ENCODE measurements around the gene RSPRY1. TPM values are rescaled to one million over a fixed set of nuclear protein-coding genes. Genes with fewer than 3 reads are reported as not detected.

Gene RSPRY1
- polyA plus RNA-seq, 1 of the 3 experiments (the other 2 are of a cell fraction): 16.6 TPM

DNA sequence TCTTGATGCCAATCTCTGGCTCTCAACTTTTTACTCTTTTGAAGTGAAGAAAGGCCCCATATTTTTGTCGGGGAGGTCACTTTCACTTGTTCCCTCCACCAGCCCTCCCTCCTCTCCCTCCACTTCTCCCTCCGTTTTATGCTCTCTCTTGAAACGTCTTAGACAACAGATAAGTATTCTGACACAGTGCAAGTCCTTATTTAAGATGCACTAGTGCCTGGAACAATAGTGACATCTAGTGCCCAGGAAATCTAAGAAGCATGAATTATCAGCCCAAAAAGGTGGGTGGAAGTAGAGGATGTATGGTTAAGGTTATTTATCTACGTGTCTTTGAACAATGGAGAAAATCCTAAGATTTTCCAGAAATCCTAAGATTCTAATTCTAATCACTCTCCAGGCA is 18.2 kb upstream of the RSPRY1 start:
- no peaks in the 10 kb centered on the region for H3K9me3 ChIP-seq
- no peaks in the 10 kb centered on the region for H4K20me1 ChIP-seq (ENCODE audit: insufficient read depth)
- no peak overlapping the region for H3K9ac ChIP-seq
- peaks cover 71 to 73% of the 10 kb centered on the region in 2 experiments for H3K36me3 ChIP-seq (replicated peaks in 1 of 2; ENCODE audit: control insufficient read depth in 1 of 2, insufficient read depth in 2 of 2, low read length in 1 of 2)
- H3K4me3 ChIP-seq (ENCODE audit: low read depth in 2 of 2, low read length in 1 of 2): no peak overlapping the region; a peak in 1 of 4 replicates
- WGBS (ENCODE audit: low lambda C conversion rate): 45% methylated on average over 4 of the region's 4 CpGs
- no peaks in the 10 kb centered on the region for H3K9me2 ChIP-seq
- peaks cover 18% of the 10 kb centered on the region for H3F3A ChIP-seq (replicated peaks; ENCODE audit: insufficient read depth)
- no peak overlapping the region for H3K4me2 ChIP-seq
- H3K27ac ChIP-seq (ENCODE audit: low read depth in 2 of 2, low read length in 1 of 2): no peak overlapping the region; a peak in 1 of 4 replicates
- H3K27me3 ChIP-seq (ENCODE audit: insufficient read depth): no peaks in the 10 kb centered on the region
- peak; percentile 46 for DNase-seq
- H3K79me2 ChIP-seq (ENCODE audit: insufficient read depth): no peaks in the 10 kb centered on the region
- no peak overlapping the region for H2AFZ ChIP-seq (ENCODE audit: low read depth)
- POLR2A ChIA-PET: no interaction called here
- peaks cover 0 to 3% of the 10 kb centered on the region in 2 experiments; a peak in 1 of 4 replicates for H3K4me1 ChIP-seq (ENCODE audit: control insufficient read depth in 1 of 2, insufficient read depth in 2 of 2, low read depth in 1 of 2, low read length in 1 of 2)
- CTCF ChIA-PET: interaction anchor here (0.6 to 1.0 kb wide), 8 partner anchors 16 to 212 kb away, joined by 3 to 6 read pairs (median 4); partner anchors contain the start of gene CPNE2
- TF ChIP-seq, protein P1, sequence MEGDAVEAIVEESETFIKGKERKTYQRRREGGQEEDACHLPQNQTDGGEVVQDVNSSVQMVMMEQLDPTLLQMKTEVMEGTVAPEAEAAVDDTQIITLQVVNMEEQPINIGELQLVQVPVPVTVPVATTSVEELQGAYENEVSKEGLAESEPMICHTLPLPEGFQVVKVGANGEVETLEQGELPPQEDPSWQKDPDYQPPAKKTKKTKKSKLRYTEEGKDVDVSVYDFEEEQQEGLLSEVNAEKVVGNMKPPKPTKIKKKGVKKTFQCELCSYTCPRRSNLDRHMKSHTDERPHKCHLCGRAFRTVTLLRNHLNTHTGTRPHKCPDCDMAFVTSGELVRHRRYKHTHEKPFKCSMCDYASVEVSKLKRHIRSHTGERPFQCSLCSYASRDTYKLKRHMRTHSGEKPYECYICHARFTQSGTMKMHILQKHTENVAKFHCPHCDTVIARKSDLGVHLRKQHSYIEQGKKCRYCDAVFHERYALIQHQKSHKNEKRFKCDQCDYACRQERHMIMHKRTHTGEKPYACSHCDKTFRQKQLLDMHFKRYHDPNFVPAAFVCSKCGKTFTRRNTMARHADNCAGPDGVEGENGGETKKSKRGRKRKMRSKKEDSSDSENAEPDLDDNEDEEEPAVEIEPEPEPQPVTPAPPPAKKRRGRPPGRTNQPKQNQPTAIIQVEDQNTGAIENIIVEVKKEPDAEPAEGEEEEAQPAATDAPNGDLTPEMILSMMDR (IDR thresholded peaks at IDR 0.05): peak; percentile 69
- peak; percentile 61 for TF ChIP-seq SMC3 (IDR thresholded peaks at IDR 0.05; ENCODE audit: low read depth, low read length)
- TF ChIP-seq RAD21 (IDR thresholded peaks at IDR 0.05; ENCODE audit: low read length): peak; percentile 84
- TF ChIP-seq SIN3A (IDR thresholded peaks at IDR 0.05; ENCODE audit: borderline replicate concordance, low read depth, low read length): no peak

GRCh38 chr16:57169327-57169726 is 16.8 kb upstream of the RSPRY1 start:
- H2AFZ ChIP-seq (ENCODE audit: low read depth): no peak overlapping the region
- no peaks in the 10 kb centered on the region for H4K20me1 ChIP-seq (ENCODE audit: insufficient read depth)
- ChIA-PET POLR2A (no interaction called here), CTCF (interaction anchor here (0.6 to 3.0 kb wide), 5 partner anchors 10 to 78 kb away, joined by 3 to 13 read pairs (median 3); partner anchors contain the start of gene CPNE2)
- 0 out of 2 replicates have a peak, but pooled peaks cover 5% of the 10 kb centered on the region for H3K79me2 ChIP-seq (ENCODE audit: insufficient read depth)
- H3K4me1 ChIP-seq (ENCODE audit: control insufficient read depth in 1 of 2, insufficient read depth in 2 of 2, low read depth in 1 of 2, low read length in 1 of 2): peaks cover 0 to 3% of the 10 kb centered on the region in 2 experiments; a peak in 1 of 4 replicates
- H3K9ac ChIP-seq: no peak overlapping the region
- peaks cover 18% of the 10 kb centered on the region for H3F3A ChIP-seq (replicated peaks; ENCODE audit: insufficient read depth)
- no peak for DNase-seq
- H3K36me3 ChIP-seq (replicated peaks in 1 of 2; ENCODE audit: control insufficient read depth in 1 of 2, insufficient read depth in 2 of 2, low read length in 1 of 2): peaks cover 59 to 70% of the 10 kb centered on the region in 2 experiments
- H3K27me3 ChIP-seq (ENCODE audit: insufficient read depth): no peaks in the 10 kb centered on the region
- no peak overlapping the region for H3K4me3 ChIP-seq (ENCODE audit: low read depth in 2 of 2, low read length in 1 of 2)
- no peak overlapping the region for H3K4me2 ChIP-seq
- no peak overlapping the region for H3K27ac ChIP-seq (ENCODE audit: low read depth in 2 of 2, low read length in 1 of 2)
- H3K9me3 ChIP-seq: no peaks in the 10 kb centered on the region
- TF ChIP-seq CHD2 (IDR thresholded peaks at IDR 0.05; ENCODE audit: low read length, partially characterized antibody) (no peak), JUND (IDR thresholded peaks at IDR 0.05) (no peak), REST (IDR thresholded peaks at IDR 0.05; ENCODE audit: low read depth, low read length) (no peak), FOSL2 (IDR thresholded peaks at IDR 0.05; ENCODE audit: borderline replicate concordance, low read depth) (no peak), MXI1 (IDR thresholded peaks at IDR 0.05; ENCODE audit: low read depth, low read length) (no peak), FOXM1 (IDR thresholded peaks at IDR 0.05; ENCODE audit: low read depth) (no peak), MEF2A (IDR thresholded peaks at IDR 0.05; ENCODE audit: borderline replicate concordance, low read depth) (no peak), RCOR1 (IDR thresholded peaks at IDR 0.05; ENCODE audit: low read length) (no peak)
- TF ChIP-seq, protein P1 (IDR thresholded peaks at IDR 0.05): no peak
- H3K9me2 ChIP-seq: no peaks in the 10 kb centered on the region

All from SK-N-SH (cell line).